HG02884 (cell line): ENCODE results near the gene CYP2B6.
"Not testable (repeated sequence)": the region's sequence is repeated elsewhere in the genome, so short reads cannot be mapped to it uniquely, and the experiment has no call there.

Experiments
- ATAC-seq: cut with Tn5 transposase; IDR thresholded peaks from one replicate; pipeline ENCODE4 v1.9.1; 2021; ENCODE audit warnings: mild to moderate bottlenecking, moderate library complexity; ENCODE audit not compliant: unreplicated experiment

CYP2B6 gene

GRCh38 chr19:40990972-40991381 lies at the start of gene CYP2B6:
Gene CYP2B6 (plus strand): TSS chr19:40991282. CDS start chr19:40991306, 24 bp downstream.
- ATAC-seq = no peak

GRCh38 chr19:40941481-40942219 lies 49.4 kb upstream of the CYP2B6 start:
- ATAC-seq = no peak

GRCh38 chr19:40945645-40946044 lies 45.4 kb upstream of the CYP2B6 start:
- no peak for ATAC-seq

GRCh38 chr19:40947114-40947513 lies 44.0 kb upstream of the CYP2B6 start:
- no peak for ATAC-seq

- ATAC-seq = no peak
Measured at GRCh38 chr19:40947573-40947972, 43.5 kb upstream of the CYP2B6 start.

GRCh38 chr19:40948580-40949299 lies 42.3 kb upstream of the CYP2B6 start:
- no peak for ATAC-seq

GRCh38 chr19:40954573-40954972 lies 36.5 kb upstream of the CYP2B6 start:
- no peak for ATAC-seq

GRCh38 chr19:40959338-40959737 lies 31.7 kb upstream of the CYP2B6 start:
- ATAC-seq = no peak

- ATAC-seq = no peak
Measured at GRCh38 chr19:40960062-40960685, 30.9 kb upstream of the CYP2B6 start.

GRCh38 chr19:40960780-40961179 lies 30.3 kb upstream of the CYP2B6 start:
- no peak for ATAC-seq

- no peak for ATAC-seq
Measured at GRCh38 chr19:40962460-40962961, 28.6 kb upstream of the CYP2B6 start.

GRCh38 chr19:40964361-40964760 lies 26.7 kb upstream of the CYP2B6 start:
- ATAC-seq = not testable (repeated sequence)

- ATAC-seq = not testable (repeated sequence)
Measured at GRCh38 chr19:40965351-40965750, 25.7 kb upstream of the CYP2B6 start.

- not testable (repeated sequence) for ATAC-seq
Measured at GRCh38 chr19:40966591-40966990, 24.5 kb upstream of the CYP2B6 start.

- ATAC-seq = not testable (repeated sequence)
Measured at GRCh38 chr19:40968065-40968464, 23.0 kb upstream of the CYP2B6 start.

- ATAC-seq = not testable (repeated sequence)
Measured at GRCh38 chr19:40969721-40970120, 21.4 kb upstream of the CYP2B6 start.

GRCh38 chr19:40970396-40971345 lies 20.4 kb upstream of the CYP2B6 start:
- not testable (repeated sequence) for ATAC-seq

GRCh38 chr19:40974633-40975037 lies 16.4 kb upstream of the CYP2B6 start:
- ATAC-seq = no peak

GRCh38 chr19:40976134-40976533 lies 14.9 kb upstream of the CYP2B6 start:
- no peak for ATAC-seq

- ATAC-seq = no peak
Measured at GRCh38 chr19:40976724-40977123, 14.4 kb upstream of the CYP2B6 start.
